CD4-positive, alpha-beta T cell treated with Interleukin-15 for 4 hours (primary cell): ENCODE measurements around the gene LSR.
"Not testable (repeated sequence)": the region's sequence is repeated elsewhere in the genome, so short reads cannot be mapped to it uniquely, and the experiment has no call there.

Source experiments
- DNase-seq: peaks from one replicate; pipeline ENCODE4 v3.0.0-alpha.2; 2020; ENCODE audit warnings: low spot score

Gene LSR

GRCh38 chr19:35267818-35268535 lies 19.2 kb downstream of the LSR start:
- DNase-seq = peak; percentile 72

- DNase-seq = peak; percentile 56
Observed at GRCh38 chr19:35268536-35269437, 20.0 kb downstream of the LSR start, which contains the start of gene USF2. USF2 (plus strand) TSS chr19:35268962; CDS start chr19:35269102, 140 bp downstream.

GRCh38 chr19:35269438-35270117 lies 20.8 kb downstream of the LSR start:
- DNase-seq = peak; percentile 77

GRCh38 chr19:35270381-35270811 lies 21.6 kb downstream of the LSR start:
- DNase-seq = no peak

- no peak for DNase-seq
Observed at GRCh38 chr19:35271546-35271945, 22.7 kb downstream of the LSR start.

GRCh38 chr19:35272122-35272719 lies 23.4 kb downstream of the LSR start:
- DNase-seq = no peak

- no peak for DNase-seq
Observed at GRCh38 chr19:35272954-35273649, 24.3 kb downstream of the LSR start.

GRCh38 chr19:35273686-35274259 lies 25.0 kb downstream of the LSR start:
- no peak for DNase-seq

- DNase-seq = no peak
Observed at GRCh38 chr19:35274323-35274722, 25.5 kb downstream of the LSR start.

GRCh38 chr19:35276706-35277281 lies 28.0 kb downstream of the LSR start:
- no peak for DNase-seq

- no peak for DNase-seq
Observed at GRCh38 chr19:35278578-35279284, 29.9 kb downstream of the LSR start.

- DNase-seq = no peak
Observed at GRCh38 chr19:35279374-35279773, 30.6 kb downstream of the LSR start.

GRCh38 chr19:35279985-35280821 lies 31.4 kb downstream of the LSR start:
- no peak for DNase-seq

GRCh38 chr19:35281303-35281702 lies 32.5 kb downstream of the LSR start:
- no peak for DNase-seq

- DNase-seq = no peak
Observed at GRCh38 chr19:35284153-35285094, 35.6 kb downstream of the LSR start.

- no peak for DNase-seq
Observed at GRCh38 chr19:35285095-35285449, 36.3 kb downstream of the LSR start.

GRCh38 chr19:35285465-35285864 lies 36.7 kb downstream of the LSR start:
- DNase-seq = not testable (repeated sequence)

GRCh38 chr19:35286101-35286500 lies 37.3 kb downstream of the LSR start:
- not testable (repeated sequence) for DNase-seq
